Lower lobe of right lung (tissue), 2 donors: Measurements from ENCODE around the gene VGF. TPM values are rescaled to one million over a fixed set of nuclear protein-coding genes. Genes with fewer than 3 reads are reported as not detected.
A peak's percentile ranks its signal among the peaks of the same experiment; 100 is the strongest.

Source experiments
- ATAC-seq, 2 donors: fragments of 200-7000 bp; cut with Tn5 transposase; one replicate each; pipeline ENCODE4 v1.9.1; 2020 to 2022; ENCODE audit warnings: mild to moderate bottlenecking in 2 of 2, moderate library complexity in 2 of 2
- DNase-seq: peaks from one replicate; pipeline ENCODE4 v3.0.0-alpha.2; 2020
- H3K27ac ChIP-seq: fragments of 200-600 bp; one replicate; pipeline ENCODE4 v1.8.0; 2022
- H3K27me3 ChIP-seq: fragments of 200-600 bp; one replicate; pipeline ENCODE4 v1.8.0; 2022; ENCODE audit warnings: low read depth
- H3K36me3 ChIP-seq: fragments of 200-600 bp; one replicate; pipeline ENCODE4 v1.8.0; 2022; ENCODE audit warnings: mild to moderate bottlenecking
- H3K4me1 ChIP-seq: fragments of 200-600 bp; one replicate; pipeline ENCODE4 v1.8.0; 2022
- H3K4me3 ChIP-seq: fragments of 200-600 bp; one replicate; pipeline ENCODE4 v1.8.0; 2022; ENCODE audit warnings: mild to moderate bottlenecking
- H3K9me3 ChIP-seq: fragments of 200-600 bp; one replicate; pipeline ENCODE4 v1.8.0; 2022
- CTCF ChIP-seq: fragments of 200-600 bp; IDR thresholded peaks from one replicate; pipeline ENCODE4 v1.8.0; 2022; ENCODE audit warnings: antibody characterized with exemption, mild to moderate bottlenecking
- intact Hi-C: fragments of 100-400 bp; cut with DNase I; formaldehyde crosslinking; loops from one replicate; pipeline ENCODE4 v1.11.0; 2022
- total RNA-seq: library from RNA; stranded (reverse); fragmentation: NEBNext Ultra II Directional; extraction: Animal tissue kit (Norgen Biotek cat#: 25700); gene quantifications from one replicate; pipeline ENCODE4 v1.2.1, GENCODE V29; 2021
- donor health status: DM: no; HTN: yes; CAD: no; lungs with severe emphysema.

VGF gene
- total RNA-seq, 1 donor from 2014 or later = 0.15 TPM

- ATAC-seq (no peak), DNase-seq (no peak)
- no peaks in the 10 kb centered on the region for H3K36me3 ChIP-seq
- intact Hi-C loops = no loop called here
- no peak overlapping the region for H3K4me3 ChIP-seq
- H3K4me1 ChIP-seq = peaks cover 32% of the 10 kb centered on the region
- H3K27me3 ChIP-seq = peaks cover 99% of the 10 kb centered on the region
- no peaks in the 10 kb centered on the region for H3K9me3 ChIP-seq
- no peak for TF ChIP-seq CTCF
- H3K27ac ChIP-seq = no peak overlapping the region
Observed at GRCh38 chr7:101174322-101174854, 9.0 kb upstream of the VGF start.

GRCh38 chr7:101173752-101174244 is 8.4 kb upstream of the VGF start:
- no peak overlapping the region for H3K27ac ChIP-seq
- DNase-seq = no peak
- peak; percentile 48 to 54 for ATAC-seq
- no peaks in the 10 kb centered on the region for H3K36me3 ChIP-seq
- no peaks in the 10 kb centered on the region for H3K9me3 ChIP-seq
- H3K4me3 ChIP-seq = peak overlapping the region; percentile 13
- intact Hi-C loops = no loop called here
- H3K27me3 ChIP-seq = peaks cover 100% of the 10 kb centered on the region
- H3K4me1 ChIP-seq = peaks cover 32% of the 10 kb centered on the region
- TF ChIP-seq CTCF = no peak

- TF ChIP-seq CTCF = no peak
- peaks cover 32% of the 10 kb centered on the region for H3K4me1 ChIP-seq
- ATAC-seq (peak; percentile 67 to 83), DNase-seq (peak; percentile 83)
- intact Hi-C loops = no loop called here
- no peak overlapping the region for H3K27ac ChIP-seq
- H3K9me3 ChIP-seq = no peaks in the 10 kb centered on the region
- H3K4me3 ChIP-seq = peak overlapping the region; percentile 13
- H3K27me3 ChIP-seq = peaks cover 100% of the 10 kb centered on the region
- H3K36me3 ChIP-seq = no peaks in the 10 kb centered on the region
Observed at GRCh38 chr7:101172854-101173751, 7.7 kb upstream of the VGF start.

GRCh38 chr7:101172005-101172853 is 6.9 kb upstream of the VGF start:
- no peak overlapping the region for H3K4me3 ChIP-seq
- ATAC-seq (no peak), DNase-seq (no peak)
- H3K27me3 ChIP-seq = peaks cover 100% of the 10 kb centered on the region
- peaks cover 32% of the 10 kb centered on the region for H3K4me1 ChIP-seq
- no peaks in the 10 kb centered on the region for H3K36me3 ChIP-seq
- intact Hi-C loops = no loop called here
- no peaks in the 10 kb centered on the region for H3K9me3 ChIP-seq
- TF ChIP-seq CTCF = no peak
- no peak overlapping the region for H3K27ac ChIP-seq

- ATAC-seq = no peak
- H3K9me3 ChIP-seq = no peaks in the 10 kb centered on the region
- intact Hi-C loops = no loop called here
- H3K27ac ChIP-seq = no peak overlapping the region
- peaks cover 98% of the 10 kb centered on the region for H3K27me3 ChIP-seq
- H3K36me3 ChIP-seq = no peaks in the 10 kb centered on the region
- DNase-seq = no peak
- TF ChIP-seq CTCF = no peak
- no peak overlapping the region for H3K4me3 ChIP-seq
- peaks cover 32% of the 10 kb centered on the region for H3K4me1 ChIP-seq
Observed at GRCh38 chr7:101171442-101171837, 6.1 kb upstream of the VGF start.
